Measurements from ENCODE around the gene CBR3. TPM values are rescaled to one million over a fixed set of nuclear protein-coding genes. Genes with fewer than 3 reads are reported as not detected.

Gene CBR3
- total and polyA plus RNA-seq, 9 of the 15 experiments (the other 6 are each of a cell fraction or from before 2014, with no cell fraction given): not detected

DNA sequence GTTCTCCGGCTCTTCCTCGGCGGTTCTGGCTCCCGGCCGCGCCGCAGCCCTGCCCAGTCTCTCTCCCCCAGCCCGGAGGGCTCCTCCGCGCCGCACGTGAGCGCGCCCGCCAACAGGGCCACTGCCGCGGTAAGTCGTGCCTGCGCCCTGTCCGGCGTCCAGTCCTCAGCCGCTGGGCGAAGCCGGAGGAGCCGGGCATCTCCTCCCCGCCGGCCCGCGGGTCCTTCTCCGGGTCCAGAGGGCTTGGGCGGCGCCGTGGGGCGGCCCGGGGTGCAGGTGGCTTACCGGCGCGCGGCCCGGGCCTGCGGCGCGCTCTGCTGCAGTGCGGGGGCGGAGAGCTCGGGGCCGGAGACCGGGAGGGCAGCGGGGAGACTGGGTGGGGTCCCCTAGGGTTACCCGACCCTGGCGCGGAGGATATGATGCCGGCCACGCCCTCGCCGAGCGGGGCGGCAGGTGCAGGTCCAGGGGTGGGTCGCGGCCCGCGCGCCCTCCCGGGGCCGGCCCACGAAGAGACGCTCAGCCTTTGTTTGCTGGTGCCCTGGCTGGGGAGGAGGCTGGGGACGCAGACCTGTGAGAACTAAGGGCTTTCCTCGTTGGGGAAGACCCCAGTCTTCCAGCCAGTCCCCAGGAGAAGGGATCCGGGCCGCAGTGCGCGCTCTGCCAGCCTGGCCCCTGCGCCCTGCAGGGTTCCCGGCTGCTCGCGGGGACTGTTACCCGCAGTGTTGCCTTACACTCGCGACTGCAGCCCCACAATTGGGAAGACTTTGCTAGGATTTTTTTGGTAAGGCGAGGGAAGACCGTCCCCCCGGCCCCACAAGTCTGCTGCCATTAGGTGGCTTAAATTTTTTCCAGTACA, 22.2 kb downstream of the CBR3 start, which contains the start of gene DOP1B (continued):
- TF ChIP-seq, protein P1, sequence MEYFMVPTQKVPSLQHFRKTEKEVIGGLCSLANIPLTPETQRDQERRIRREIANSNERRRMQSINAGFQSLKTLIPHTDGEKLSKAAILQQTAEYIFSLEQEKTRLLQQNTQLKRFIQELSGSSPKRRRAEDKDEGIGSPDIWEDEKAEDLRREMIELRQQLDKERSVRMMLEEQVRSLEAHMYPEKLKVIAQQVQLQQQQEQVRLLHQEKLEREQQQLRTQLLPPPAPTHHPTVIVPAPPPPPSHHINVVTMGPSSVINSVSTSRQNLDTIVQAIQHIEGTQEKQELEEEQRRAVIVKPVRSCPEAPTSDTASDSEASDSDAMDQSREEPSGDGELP (CRISPR knock-in tag; IDR thresholded peaks at IDR 0.05; ENCODE audit: borderline replicate concordance): 0 out of 2 replicates have a peak, but pooled peaks have one; percentile 5
- TF ChIP-seq PBX2 (CRISPR knock-in tag; IDR thresholded peaks at IDR 0.05; ENCODE audit: low read depth) (no peak), PBX2 (tag; conservative IDR thresholded peaks at IDR 0.05; ENCODE audit: low read depth) (no peak), NRF1 (conservative IDR thresholded peaks at IDR 0.05 in 1 of 2, IDR thresholded peaks at IDR 0.05 in 1 of 2) (peak in 1 of 2 experiments; percentile 2; a peak in 2 of 4 replicates), PCBP1 (IDR thresholded peaks at IDR 0.05; ENCODE audit: low read depth, low read length, poor library complexity, severe bottlenecking) (peak; percentile 59), E4F1 (CRISPR knock-in tag; IDR thresholded peaks at IDR 0.05; ENCODE audit: borderline replicate concordance) (no peak), HDAC1 (IDR thresholded peaks at IDR 0.05) (peak in 1 of 2 experiments; percentile 20; a peak in 1 of 4 replicates), RB1 (IDR thresholded peaks at IDR 0.05; ENCODE audit: low read depth) (peak; percentile 61; the same call in 1 of the 2 replicates), ZBTB40 (IDR thresholded peaks at IDR 0.05) (peak; percentile 24; the same call in 1 of the 2 replicates), ZBTB40 (CRISPR knock-in tag; IDR thresholded peaks at IDR 0.05) (no peak)

All from K562 (cell line).